ENCODE measurements around the gene TAL1.
"Not testable (repeated sequence)": the region's sequence is repeated elsewhere in the genome, so short reads cannot be mapped to it uniquely, and the experiment has no call there.

The TAL1 gene

GRCh38 chr1:47198214-47198613 is 33.8 kb downstream of the TAL1 start:
- no peak for TF ChIP-seq CSDC2 (CRISPR knock-in tag; IDR thresholded peaks at IDR 0.05)
- TF ChIP-seq ZC3H10 (CRISPR knock-in tag; IDR thresholded peaks at IDR 0.05): no peak
- no peak for TF ChIP-seq PPARA (CRISPR knock-in tag; IDR thresholded peaks at IDR 0.05; ENCODE audit: borderline replicate concordance)
- TF ChIP-seq, protein P1, sequence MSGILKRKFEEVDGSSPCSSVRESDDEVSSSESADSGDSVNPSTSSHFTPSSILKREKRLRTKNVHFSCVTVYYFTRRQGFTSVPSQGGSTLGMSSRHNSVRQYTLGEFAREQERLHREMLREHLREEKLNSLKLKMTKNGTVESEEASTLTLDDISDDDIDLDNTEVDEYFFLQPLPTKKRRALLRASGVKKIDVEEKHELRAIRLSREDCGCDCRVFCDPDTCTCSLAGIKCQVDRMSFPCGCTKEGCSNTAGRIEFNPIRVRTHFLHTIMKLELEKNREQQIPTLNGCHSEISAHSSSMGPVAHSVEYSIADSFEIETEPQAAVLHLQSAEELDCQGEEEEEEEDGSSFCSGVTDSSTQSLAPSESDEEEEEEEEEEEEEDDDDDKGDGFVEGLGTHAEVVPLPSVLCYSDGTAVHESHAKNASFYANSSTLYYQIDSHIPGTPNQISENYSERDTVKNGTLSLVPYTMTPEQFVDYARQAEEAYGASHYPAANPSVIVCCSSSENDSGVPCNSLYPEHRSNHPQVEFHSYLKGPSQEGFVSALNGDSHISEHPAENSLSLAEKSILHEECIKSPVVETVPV (CRISPR knock-in tag; IDR thresholded peaks at IDR 0.05): no peak
- TF ChIP-seq ZNF8 (CRISPR knock-in tag; IDR thresholded peaks at IDR 0.05): no peak
- TF ChIP-seq ZNF565 (CRISPR knock-in tag; conservative IDR thresholded peaks at IDR 0.05; ENCODE audit: low read depth): no peak
- no peak for TF ChIP-seq ARNTL (CRISPR knock-in tag; IDR thresholded peaks at IDR 0.05; ENCODE audit: borderline replicate concordance, low read depth)
- TF ChIP-seq ESRRG (CRISPR knock-in tag; IDR thresholded peaks at IDR 0.05): no peak
- TF ChIP-seq ZNF70 (CRISPR knock-in tag; IDR thresholded peaks at IDR 0.05): no peak
- TF ChIP-seq TOX (CRISPR knock-in tag; IDR thresholded peaks at IDR 0.05; ENCODE audit: borderline replicate concordance): no peak
- no peak for TF ChIP-seq ZFP30 (CRISPR knock-in tag; IDR thresholded peaks at IDR 0.05)
- TF ChIP-seq SNAI2 (CRISPR knock-in tag; IDR thresholded peaks at IDR 0.05): no peak
- no peak for TF ChIP-seq TCF4 (CRISPR knock-in tag; IDR thresholded peaks at IDR 0.05; ENCODE audit: borderline replicate concordance)
- ATAC-seq: no peak

GRCh38 chr1:47196622-47197021 is 35.4 kb downstream of the TAL1 start:
- no peak for ATAC-seq

DNA sequence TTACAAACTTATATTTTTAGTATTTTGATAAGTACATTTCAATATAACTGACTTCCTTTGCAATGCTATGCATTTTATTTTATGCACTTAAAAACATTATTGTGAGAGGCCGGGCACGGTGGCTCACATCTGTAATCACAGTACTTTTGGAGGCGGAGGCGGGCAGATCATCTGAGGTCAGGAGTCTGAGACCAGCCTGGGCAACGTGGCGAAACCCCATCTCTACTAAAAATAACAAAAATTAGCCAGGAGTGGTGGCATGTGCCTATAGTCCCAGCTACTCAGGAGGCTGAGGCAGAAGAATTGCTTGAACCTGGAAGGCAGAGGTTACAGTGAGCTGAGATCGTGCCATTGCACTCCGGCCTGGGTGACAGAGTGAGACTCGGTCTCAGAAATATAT is 36.0 kb downstream of the TAL1 start:
- not testable (repeated sequence) for ATAC-seq

More at GRCh38 chr1:47196622-47197021, 35.4 kb downstream of the TAL1 start:
- TF ChIP-seq BACH2 (CRISPR knock-in tag; IDR thresholded peaks at IDR 0.05; ENCODE audit: borderline replicate concordance) (no peak), POU6F1 (CRISPR knock-in tag; IDR thresholded peaks at IDR 0.05; ENCODE audit: borderline replicate concordance, low read depth) (no peak), CREB5 (CRISPR knock-in tag; IDR thresholded peaks at IDR 0.05; ENCODE audit: low read depth) (no peak), PPARA (CRISPR knock-in tag; IDR thresholded peaks at IDR 0.05; ENCODE audit: borderline replicate concordance) (no peak), ZNF8 (CRISPR knock-in tag; IDR thresholded peaks at IDR 0.05) (no peak), OSR1 (CRISPR knock-in tag; IDR thresholded peaks at IDR 0.05) (no peak), ZC3H10 (CRISPR knock-in tag; IDR thresholded peaks at IDR 0.05) (no peak)
- TF ChIP-seq, protein P1 (CRISPR knock-in tag; IDR thresholded peaks at IDR 0.05): no peak

GRCh38 chr1:47194311-47194710 is 37.7 kb downstream of the TAL1 start:
- no peak for TF ChIP-seq ZNF8 (CRISPR knock-in tag; IDR thresholded peaks at IDR 0.05)
- TF ChIP-seq SNAI2 (CRISPR knock-in tag; IDR thresholded peaks at IDR 0.05): no peak
- TF ChIP-seq ISL1 (CRISPR knock-in tag; IDR thresholded peaks at IDR 0.05): no peak
- no peak for TF ChIP-seq ZNF70 (CRISPR knock-in tag; IDR thresholded peaks at IDR 0.05)
- no peak for TF ChIP-seq TCF4 (CRISPR knock-in tag; IDR thresholded peaks at IDR 0.05; ENCODE audit: borderline replicate concordance)
- TF ChIP-seq PATZ1 (CRISPR knock-in tag; IDR thresholded peaks at IDR 0.05; ENCODE audit: borderline replicate concordance): no peak
- no peak for TF ChIP-seq TSHZ2 (CRISPR knock-in tag; IDR thresholded peaks at IDR 0.05)
- ATAC-seq: no peak

- not testable (repeated sequence) for ATAC-seq
These were observed 38.5 kb downstream of the TAL1 start for GRCh38 chr1:47193496-47193895.
